ENCODE measurements around the gene IQCF2.

IQCF2 gene

DNA sequence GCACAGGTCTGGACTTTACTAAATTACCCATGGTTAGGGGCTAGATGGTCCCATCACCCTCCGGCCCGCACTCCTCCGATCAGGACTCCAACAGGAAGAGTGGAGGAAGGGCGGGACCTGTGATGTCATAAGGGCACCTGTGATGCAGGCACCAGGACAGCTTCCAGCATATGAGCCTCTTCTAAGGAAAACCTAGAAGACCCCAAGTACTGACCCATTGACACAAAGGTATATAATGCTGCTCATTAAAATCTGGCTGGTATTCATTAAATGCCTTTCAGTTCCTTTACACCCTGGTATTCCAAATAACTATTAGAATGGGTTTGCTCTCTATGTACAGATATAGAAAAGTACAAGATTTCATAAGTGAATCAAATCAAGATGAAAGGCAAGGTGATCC, 14.1 kb downstream of the IQCF2 start, which contains the start of gene IQCF5:
Gene IQCF5 (minus strand): TSS at position 101 of the 400 bp plus-strand sequence. CDS start 70 bp downstream, at position 31.
- Histone ChIP-seq H3K4me1 (ENCODE audit: low read length) (no peaks in the 10 kb centered on the region), H4K20me1 (ENCODE audit: insufficient read depth, low read length) (no peaks in the 10 kb centered on the region), H3K36me3 (replicated peaks; ENCODE audit: low read depth, low read length) (no peaks in the 10 kb centered on the region), H3K27ac (ENCODE audit: low read length) (no peak within 1 kb of the TSS), H3K79me2 (ENCODE audit: low read length) (no peaks in the 10 kb centered on the region), H3K9me3 (ENCODE audit: insufficient read depth, low read length) (no peaks in the 10 kb centered on the region), H3K4me2 (ENCODE audit: low read length) (no peak within 1 kb of the TSS), H2AFZ (ENCODE audit: low read depth, low read length) (no peak within 1 kb of the TSS), H3K27me3 (ENCODE audit: low read depth, low read length) (peaks cover 36% of the 10 kb centered on the region), H3K9ac (ENCODE audit: low read length) (no peak within 1 kb of the TSS), H3K4me3 (ENCODE audit: low read length) (no peak within 1 kb of the TSS)
- TF ChIP-seq CTCF (IDR thresholded peaks at IDR 0.05; ENCODE audit: low read depth, low read length), result no peak
- no peak for TF ChIP-seq EZH2phosphoT487 (IDR thresholded peaks at IDR 0.05; ENCODE audit: low read depth)

DNA sequence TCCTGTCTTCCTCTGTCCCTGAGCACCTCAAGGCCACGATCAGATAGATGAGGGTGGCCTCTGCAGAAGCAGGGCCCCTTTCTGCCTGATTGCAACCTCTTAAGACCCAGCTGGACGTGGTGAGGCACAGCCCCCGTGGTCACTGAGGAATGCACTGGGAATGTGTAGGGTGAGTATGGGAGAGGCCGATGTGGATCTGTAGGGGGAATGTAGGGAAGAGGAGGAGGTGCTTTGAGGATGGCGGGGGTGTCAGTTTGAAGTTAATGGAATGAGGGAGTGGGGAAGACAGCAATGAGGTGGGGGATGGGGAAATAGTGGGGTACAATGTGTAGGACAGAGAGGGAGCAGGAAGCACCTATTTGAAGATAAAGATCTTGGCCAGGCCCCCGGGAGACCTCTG, 14.8 kb downstream of the IQCF2 start:
- H3K27me3 ChIP-seq (ENCODE audit: low read depth, low read length), result peaks cover 39% of the 10 kb centered on the region
- no peak overlapping the region for H3K4me3 ChIP-seq (ENCODE audit: low read length)
- H3K27ac ChIP-seq (ENCODE audit: low read length), result no peak overlapping the region
- TF ChIP-seq CTCF (IDR thresholded peaks at IDR 0.05; ENCODE audit: low read depth, low read length), result no peak
- no peak for TF ChIP-seq EZH2phosphoT487 (IDR thresholded peaks at IDR 0.05; ENCODE audit: low read depth)
- no peak overlapping the region for H2AFZ ChIP-seq (ENCODE audit: low read depth, low read length)
- no peaks in the 10 kb centered on the region for H3K36me3 ChIP-seq (replicated peaks; ENCODE audit: low read depth, low read length)
- no peaks in the 10 kb centered on the region for H3K9me3 ChIP-seq (ENCODE audit: insufficient read depth, low read length)
- H3K9ac ChIP-seq (ENCODE audit: low read length), result no peak overlapping the region
- no peak overlapping the region for H3K4me2 ChIP-seq (ENCODE audit: low read length)
- no peaks in the 10 kb centered on the region for H3K4me1 ChIP-seq (ENCODE audit: low read length)
- no peaks in the 10 kb centered on the region for H4K20me1 ChIP-seq (ENCODE audit: insufficient read depth, low read length)
- no peaks in the 10 kb centered on the region for H3K79me2 ChIP-seq (ENCODE audit: low read length)

DNA sequence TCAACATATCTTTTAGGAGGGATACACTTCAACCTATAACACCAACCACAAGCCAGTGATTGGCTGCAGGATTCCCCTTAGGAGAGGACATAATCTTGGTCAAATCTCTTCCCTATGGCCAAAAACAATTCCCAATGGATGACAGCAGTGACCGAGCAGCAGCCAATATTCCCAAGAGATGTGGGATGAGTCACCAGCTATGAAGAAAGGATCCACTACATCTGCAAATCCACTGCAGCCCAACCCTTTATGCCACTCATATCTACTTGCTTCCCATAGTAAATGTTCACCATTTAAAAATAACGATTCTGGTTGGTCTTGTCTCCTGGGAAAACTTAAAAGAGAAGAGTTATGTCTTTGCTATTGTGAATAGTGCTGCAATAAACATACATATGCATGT, 18.5 kb downstream of the IQCF2 start:
- H3K9ac ChIP-seq (ENCODE audit: low read length), result no peak overlapping the region
- H2AFZ ChIP-seq (ENCODE audit: low read depth, low read length), result no peak overlapping the region
- H3K4me1 ChIP-seq (ENCODE audit: low read length), result no peaks in the 10 kb centered on the region
- H3K4me2 ChIP-seq (ENCODE audit: low read length), result no peak overlapping the region
- peaks cover 57% of the 10 kb centered on the region for H3K27me3 ChIP-seq (ENCODE audit: low read depth, low read length)
- H3K9me3 ChIP-seq (ENCODE audit: insufficient read depth, low read length), result no peaks in the 10 kb centered on the region
- H4K20me1 ChIP-seq (ENCODE audit: insufficient read depth, low read length), result no peaks in the 10 kb centered on the region
- H3K27ac ChIP-seq (ENCODE audit: low read length), result no peak overlapping the region
- no peak overlapping the region for H3K4me3 ChIP-seq (ENCODE audit: low read length)
- no peak for TF ChIP-seq EZH2phosphoT487 (IDR thresholded peaks at IDR 0.05; ENCODE audit: low read depth)
- no peak for TF ChIP-seq CTCF (IDR thresholded peaks at IDR 0.05; ENCODE audit: low read depth, low read length)
- H3K79me2 ChIP-seq (ENCODE audit: low read length), result no peaks in the 10 kb centered on the region
- H3K36me3 ChIP-seq (replicated peaks; ENCODE audit: low read depth, low read length), result no peaks in the 10 kb centered on the region

DNA sequence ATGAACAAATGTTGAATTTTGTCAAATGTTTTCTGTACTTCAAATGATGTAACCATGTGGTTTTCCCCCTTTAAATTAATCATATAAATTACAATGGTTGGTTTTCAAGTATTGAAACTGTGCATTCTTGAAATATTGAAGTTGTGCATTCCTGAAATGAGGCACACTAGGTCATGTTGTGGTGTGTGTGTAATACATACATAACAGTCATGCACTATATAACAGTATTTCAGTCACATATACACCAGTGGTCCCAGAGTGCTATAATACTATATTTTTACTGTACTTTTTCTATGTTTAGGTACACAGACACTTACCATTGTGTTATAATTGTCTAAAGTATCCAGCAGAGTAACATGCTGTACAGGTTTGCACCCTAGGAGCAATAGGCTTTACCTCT, 25.0 kb downstream of the IQCF2 start:
- Histone ChIP-seq H4K20me1 (ENCODE audit: insufficient read depth, low read length) (no peaks in the 10 kb centered on the region), H3K9me3 (ENCODE audit: insufficient read depth, low read length) (no peaks in the 10 kb centered on the region), H3K4me2 (ENCODE audit: low read length) (no peak overlapping the region), H3K27ac (ENCODE audit: low read length) (no peak overlapping the region), H3K4me3 (ENCODE audit: low read length) (no peak overlapping the region), H3K36me3 (replicated peaks; ENCODE audit: low read depth, low read length) (no peaks in the 10 kb centered on the region), H3K9ac (ENCODE audit: low read length) (no peak overlapping the region), H2AFZ (ENCODE audit: low read depth, low read length) (no peak overlapping the region), H3K4me1 (ENCODE audit: low read length) (no peaks in the 10 kb centered on the region), H3K79me2 (ENCODE audit: low read length) (no peaks in the 10 kb centered on the region), H3K27me3 (ENCODE audit: low read depth, low read length) (peaks cover 37% of the 10 kb centered on the region)
- TF ChIP-seq CTCF (IDR thresholded peaks at IDR 0.05; ENCODE audit: low read depth, low read length) (no peak), EZH2phosphoT487 (IDR thresholded peaks at IDR 0.05; ENCODE audit: low read depth) (no peak)

Measured in OCI-LY3 (cell line).